Raji (cell line): ENCODE data around the gene STX3.

Experiments used
- POLR2A ChIP-seq: IDR thresholded peaks from 2 replicates; pipeline ENCODE4 v1.6.1; 2011; ENCODE audit warnings: low read depth, low read length, control low read depth; ENCODE audit not compliant: insufficient read depth

STX3 gene

DNA sequence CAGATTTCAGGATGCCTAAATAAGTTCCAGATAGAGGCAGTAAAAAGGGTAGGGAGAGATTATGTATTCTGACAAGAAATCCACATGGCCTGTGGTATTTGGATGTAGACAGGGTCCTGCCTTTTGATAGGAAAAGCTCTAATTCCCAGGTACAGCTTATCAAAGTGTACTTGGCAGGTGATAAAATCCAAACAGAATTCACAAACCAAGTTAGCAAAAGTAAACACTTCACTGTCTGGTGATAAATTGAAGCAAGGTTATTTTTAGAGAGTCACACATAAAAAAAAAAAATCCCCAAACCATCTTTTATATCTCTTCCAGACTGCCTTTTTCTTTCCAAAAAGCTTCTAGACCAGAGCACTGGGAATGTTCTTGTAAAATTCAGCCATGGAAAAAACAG lies 84.4 kb downstream of the STX3 start:
- TF ChIP-seq POLR2A, result no peak

GRCh38 chr11:59841514-59841913 lies 86.3 kb downstream of the STX3 start:
- no peak for TF ChIP-seq POLR2A

- no peak for TF ChIP-seq POLR2A
Measured at GRCh38 chr11:59842316-59842715, 87.1 kb downstream of the STX3 start.

- no peak for TF ChIP-seq POLR2A
Measured at GRCh38 chr11:59845399-59845798, 90.2 kb downstream of the STX3 start, which contains the start of gene CBLIF. CBLIF (minus strand) TSS chr11:59845499; CDS start chr11:59845453, 46 bp downstream.

DNA sequence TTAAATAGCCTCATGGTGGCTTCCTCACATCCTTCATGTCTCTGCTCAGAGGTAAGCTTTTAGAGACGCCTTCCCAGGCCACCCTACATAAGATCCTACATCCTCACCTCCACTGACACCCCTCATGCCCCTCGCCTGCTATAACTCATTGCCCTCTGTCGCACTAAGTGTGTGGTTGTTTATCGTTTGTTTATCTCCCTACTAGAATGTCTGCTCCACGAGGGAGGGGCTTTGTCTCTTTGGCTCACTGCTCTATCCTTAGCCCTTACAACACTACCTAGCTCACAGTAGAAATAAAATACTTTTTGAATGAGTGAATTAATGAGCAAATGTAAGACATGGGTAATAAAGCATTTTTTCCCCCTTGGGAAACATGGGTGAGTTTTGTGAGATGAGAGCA lies 91.4 kb downstream of the STX3 start:
- TF ChIP-seq POLR2A, result no peak

- TF ChIP-seq POLR2A, result no peak
Measured at GRCh38 chr11:59847626-59848025, 92.5 kb downstream of the STX3 start.

DNA sequence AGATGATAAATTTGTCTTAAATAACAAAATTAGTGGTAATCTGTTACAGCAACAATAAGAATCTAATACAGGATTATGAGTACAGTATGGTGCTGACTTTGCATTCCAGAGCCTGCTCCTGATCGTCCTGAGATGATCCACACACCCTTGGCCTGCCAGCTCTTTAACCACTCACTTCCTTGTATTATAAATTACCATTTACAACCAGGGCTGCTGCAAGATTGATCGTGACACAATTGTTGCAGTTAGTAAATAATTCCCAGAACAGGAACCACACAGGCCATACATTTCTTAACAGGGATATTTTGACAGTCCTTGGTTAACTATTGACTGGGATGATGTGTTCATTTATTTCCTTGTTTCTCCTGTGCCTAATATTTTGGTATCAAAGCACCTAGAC lies 94.0 kb downstream of the STX3 start:
- TF ChIP-seq POLR2A, result no peak

DNA sequence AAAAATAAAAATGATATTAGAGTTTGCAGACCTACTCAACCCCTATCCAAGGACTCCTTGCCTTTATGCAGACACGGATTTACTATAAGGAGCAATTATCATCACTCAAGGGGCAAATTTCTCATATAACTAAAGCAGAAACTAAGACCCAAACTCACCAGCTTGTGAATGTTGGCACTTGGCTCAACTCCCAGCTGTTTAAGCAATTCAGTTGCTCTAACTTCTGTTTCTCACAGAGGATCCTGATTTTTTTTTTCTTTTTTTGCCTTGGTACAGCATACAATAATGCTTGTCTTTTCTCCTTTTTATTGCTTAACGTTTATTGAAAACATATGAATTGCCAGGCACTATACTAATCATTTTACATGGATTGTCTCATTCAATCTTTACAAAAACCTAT lies 99.7 kb downstream of the STX3 start:
- no peak for TF ChIP-seq POLR2A
